D721Med (cell line): Measurements from ENCODE around the gene NENF.
"Not testable (repeated sequence)": the region's sequence is repeated elsewhere in the genome, so short reads cannot be mapped to it uniquely, and the experiment has no call there.

Experiments used
- DNase-seq: peaks from one replicate; pipeline ENCODE4 v3.0.0; 2011; ENCODE audit warnings: low spot score; ENCODE audit not compliant: insufficient read length
- FAIRE-seq: peaks from 2 replicates; lab custom pipeline; 2011; peaks lifted over from hg19 to GRCh38; lab: Jason Lieb, UNC
- CTCF ChIP-seq: IDR thresholded peaks from 2 replicates; pipeline ENCODE4 v1.5.1; 2012; ENCODE audit warnings: mild to moderate bottlenecking, control low read depth; ENCODE audit not compliant: insufficient read depth; ENCODE audit errors: missing control alignments

NENF gene

GRCh38 chr1:212477680-212478466 is 45.2 kb downstream of the NENF start:
- no peak for FAIRE-seq
- DNase-seq = no peak
- no peak for TF ChIP-seq CTCF

GRCh38 chr1:212478467-212479025 is 45.8 kb downstream of the NENF start:
- DNase-seq = no peak
- no peak for TF ChIP-seq CTCF
- no peak for FAIRE-seq

- FAIRE-seq = no peak
- DNase-seq = no peak
- no peak for TF ChIP-seq CTCF
Measured at GRCh38 chr1:212479188-212479587, 46.5 kb downstream of the NENF start.

GRCh38 chr1:212480711-212481437 is 48.2 kb downstream of the NENF start:
- not testable (repeated sequence) for DNase-seq, FAIRE-seq

GRCh38 chr1:212481438-212481767 is 48.7 kb downstream of the NENF start:
- no peak for TF ChIP-seq CTCF
- no peak for FAIRE-seq

GRCh38 chr1:212482006-212482636 is 49.4 kb downstream of the NENF start:
- no peak for FAIRE-seq
- TF ChIP-seq CTCF = no peak
- no peak for DNase-seq

More at GRCh38 chr1:212481438-212481767, 48.7 kb downstream of the NENF start:
- DNase-seq = no peak

GRCh38 chr1:212482637-212483441 is 50.1 kb downstream of the NENF start:
- no peak for DNase-seq
- FAIRE-seq = no peak

More at GRCh38 chr1:212482637-212483441, 50.1 kb downstream of the NENF start:
- no peak for TF ChIP-seq CTCF
